Neural cell (in vitro differentiated cells): ENCODE data around the gene POLQ. TPM values are rescaled to one million over a fixed set of nuclear protein-coding genes. Genes with fewer than 3 reads are reported as not detected.
A peak's percentile ranks its signal among the peaks of the same experiment; 100 is the strongest.

Experiments
- H2AFZ ChIP-seq: fragments of 200-600, 300-800 bp; sonication (generic), shearing (Covaris generic); 2 replicates; pipeline ENCODE4 v1.6.0; 2014; ENCODE audit warnings: low read depth, mild to moderate bottlenecking, antibody characterized with exemption, low read length, moderate library complexity
- H3F3A ChIP-seq: fragments of 200-600 bp; shearing (Covaris generic); 2 replicates; pipeline ENCODE4 v1.6.1; 2016; ENCODE audit warnings: mild to moderate bottlenecking, moderate library complexity, mixed read lengths, antibody characterized with exemption, low read length; ENCODE audit not compliant: insufficient read depth, poor library complexity, severe bottlenecking
- H3K27ac ChIP-seq: fragments of 200-600, 300-800 bp; sonication (generic), shearing (Covaris generic); 2 replicates; pipeline ENCODE4 v1.5.1; 2014; ENCODE audit warnings: mild to moderate bottlenecking, low read length, moderate library complexity
- H3K27me3 ChIP-seq: fragments of 300-800, 200-600 bp; sonication (generic), shearing (Covaris generic); 2 replicates; pipeline ENCODE4 v1.6.0; 2014; ENCODE audit warnings: mild to moderate bottlenecking, low read depth, low read length, moderate library complexity; ENCODE audit not compliant: insufficient read depth
- H3K36me3 ChIP-seq: fragments of 300-800, 200-600 bp; sonication (generic), shearing (Covaris generic); 2 replicates; pipeline ENCODE4 v1.5.1; 2014; ENCODE audit warnings: mild to moderate bottlenecking, antibody characterized with exemption, low read length, moderate library complexity; ENCODE audit not compliant: insufficient read depth
- H3K4me2 ChIP-seq: fragments of 300-800, 200-600 bp; sonication (generic), shearing (Covaris generic); 2 replicates; pipeline ENCODE4 v1.6.0; 2014; ENCODE audit warnings: mild to moderate bottlenecking, low read length
- H3K4me3 ChIP-seq: fragments of 300-800, 200-600 bp; sonication (generic), shearing (Covaris generic); 2 replicates; pipeline ENCODE4 v1.5.1; 2014; ENCODE audit warnings: mild to moderate bottlenecking, low read length, moderate library complexity
- H3K79me2 ChIP-seq: fragments of 200-600 bp; shearing (Covaris generic); replicated peaks from 2 replicates; pipeline ENCODE4 v1.6.0; 2014; ENCODE audit warnings: mild to moderate bottlenecking, low read length, moderate library complexity; ENCODE audit not compliant: insufficient read depth
- H3K9ac ChIP-seq: fragments of 300-800, 200-600 bp; sonication (generic), shearing (Covaris generic); 2 replicates; pipeline ENCODE4 v1.6.1; 2016; ENCODE audit warnings: mild to moderate bottlenecking, low read length, mixed read lengths
- H3K9me2 ChIP-seq: fragments of 200-600 bp; shearing (Covaris generic); 2 replicates; pipeline ENCODE4 v1.6.1; 2016; ENCODE audit warnings: mild to moderate bottlenecking, low read length, mixed read lengths; ENCODE audit not compliant: insufficient read depth
- H3K9me3 ChIP-seq: fragments of 200-600, 300-800 bp; sonication (generic), shearing (Covaris generic); 2 replicates; pipeline ENCODE4 v1.6.1; 2016; ENCODE audit warnings: mild to moderate bottlenecking, mixed run types, low read length, moderate library complexity, mixed read lengths
- H4K20me1 ChIP-seq: fragments of 200-600 bp; shearing (Covaris generic); 2 replicates; pipeline ENCODE4 v1.6.1; 2016; ENCODE audit warnings: mild to moderate bottlenecking, mixed run types; ENCODE audit not compliant: insufficient read depth
- EP300 ChIP-seq: fragments of 450-650 bp; conservative IDR thresholded peaks from 2 replicates; pipeline ENCODE4 v1.6.1; 2014; ENCODE audit warnings: antibody characterized with exemption, mild to moderate bottlenecking, moderate library complexity; ENCODE audit not compliant: poor library complexity, severe bottlenecking
- EZH2 ChIP-seq: fragments of 200-600, 300-800 bp; shearing (Covaris generic), sonication (generic); IDR thresholded peaks from 2 replicates; pipeline ENCODE4 v1.6.1; 2014; ENCODE audit warnings: antibody characterized with exemption, low read length, borderline replicate concordance, mild to moderate bottlenecking; ENCODE audit not compliant: insufficient read depth, poor library complexity, severe bottlenecking
- MXI1 ChIP-seq: fragments of 450-650 bp; conservative IDR thresholded peaks from 2 replicates; pipeline ENCODE4 v1.6.1; 2014; ENCODE audit warnings: antibody characterized with exemption, mild to moderate bottlenecking; ENCODE audit not compliant: poor library complexity, severe bottlenecking
- POLR2AphosphoS5 ChIP-seq: IDR thresholded peaks from 2 replicates; pipeline ENCODE4 v1.6.1; 2012
- RAD21 ChIP-seq: fragments of 450-650 bp; conservative IDR thresholded peaks from 2 replicates; pipeline ENCODE4 v1.6.1; 2014; ENCODE audit warnings: antibody characterized with exemption, mild to moderate bottlenecking, moderate library complexity
- SMC3 ChIP-seq: fragments of 450-650 bp; conservative IDR thresholded peaks from 2 replicates; pipeline ENCODE4 v1.6.1; 2014; ENCODE audit warnings: antibody characterized with exemption, mild to moderate bottlenecking, moderate library complexity; ENCODE audit not compliant: poor library complexity
- TAF1 ChIP-seq: IDR thresholded peaks from 2 replicates; pipeline ENCODE4 v1.6.1; 2012; ENCODE audit warnings: low read depth
- polyA plus RNA-seq: library from polyadenylated mRNA; depleted of rRNA; stranded (reverse); fragments of >200 nt; gene quantifications from 2 replicates; pipeline ENCODE4 v1.2.3, GENCODE V29; 2014
- TF ChIP-seq, protein P1 (sequence below): IDR thresholded peaks from 2 replicates; pipeline ENCODE4 v1.6.1; 2012; ENCODE audit warnings: borderline replicate concordance
- TF ChIP-seq, protein P2 (sequence below): fragments of 450-650 bp; IDR thresholded peaks from 2 replicates; pipeline ENCODE4 v1.5.1; 2014; ENCODE audit warnings: antibody characterized with exemption, mild to moderate bottlenecking, moderate library complexity; ENCODE audit not compliant: poor library complexity, severe bottlenecking

The POLQ gene
- polyA plus RNA-seq, 1 donor from 2014 or later = 0.10 TPM

DNA sequence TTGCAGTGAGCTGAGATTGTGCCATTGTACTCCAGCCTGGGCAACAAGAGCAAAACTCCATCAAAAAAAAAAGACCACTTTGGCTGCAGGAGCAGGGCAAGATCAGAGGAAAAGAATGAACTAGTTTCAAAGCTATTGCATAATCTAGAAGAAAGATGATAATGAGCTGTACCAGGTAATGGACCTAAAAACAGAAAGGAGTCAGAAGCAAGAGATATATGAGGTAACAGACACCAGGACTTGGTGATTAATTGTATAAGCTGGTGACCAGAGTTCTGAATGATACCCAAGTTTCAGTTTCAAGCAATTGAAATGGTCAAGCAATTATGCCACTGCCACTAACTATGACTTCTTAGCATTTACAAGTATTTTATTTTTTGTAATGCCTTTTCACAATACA, 2.9 kb downstream of the POLQ start:
- H3K9me2 ChIP-seq = no peaks in the 10 kb centered on the region
- no peak overlapping the region for H3K4me3 ChIP-seq
- no peaks in the 10 kb centered on the region for H3K9me3 ChIP-seq
- no peak overlapping the region for H3K4me2 ChIP-seq
- no peak overlapping the region for H2AFZ ChIP-seq
- peaks cover 4% of the 10 kb centered on the region for H3K79me2 ChIP-seq
- no peaks in the 10 kb centered on the region for H4K20me1 ChIP-seq
- TF ChIP-seq MXI1 (no peak), EP300 (no peak), RAD21 (no peak), SMC3 (no peak), POLR2AphosphoS5 (no peak), TAF1 (no peak), EZH2 (no peak)
- TF ChIP-seq, protein P1, sequence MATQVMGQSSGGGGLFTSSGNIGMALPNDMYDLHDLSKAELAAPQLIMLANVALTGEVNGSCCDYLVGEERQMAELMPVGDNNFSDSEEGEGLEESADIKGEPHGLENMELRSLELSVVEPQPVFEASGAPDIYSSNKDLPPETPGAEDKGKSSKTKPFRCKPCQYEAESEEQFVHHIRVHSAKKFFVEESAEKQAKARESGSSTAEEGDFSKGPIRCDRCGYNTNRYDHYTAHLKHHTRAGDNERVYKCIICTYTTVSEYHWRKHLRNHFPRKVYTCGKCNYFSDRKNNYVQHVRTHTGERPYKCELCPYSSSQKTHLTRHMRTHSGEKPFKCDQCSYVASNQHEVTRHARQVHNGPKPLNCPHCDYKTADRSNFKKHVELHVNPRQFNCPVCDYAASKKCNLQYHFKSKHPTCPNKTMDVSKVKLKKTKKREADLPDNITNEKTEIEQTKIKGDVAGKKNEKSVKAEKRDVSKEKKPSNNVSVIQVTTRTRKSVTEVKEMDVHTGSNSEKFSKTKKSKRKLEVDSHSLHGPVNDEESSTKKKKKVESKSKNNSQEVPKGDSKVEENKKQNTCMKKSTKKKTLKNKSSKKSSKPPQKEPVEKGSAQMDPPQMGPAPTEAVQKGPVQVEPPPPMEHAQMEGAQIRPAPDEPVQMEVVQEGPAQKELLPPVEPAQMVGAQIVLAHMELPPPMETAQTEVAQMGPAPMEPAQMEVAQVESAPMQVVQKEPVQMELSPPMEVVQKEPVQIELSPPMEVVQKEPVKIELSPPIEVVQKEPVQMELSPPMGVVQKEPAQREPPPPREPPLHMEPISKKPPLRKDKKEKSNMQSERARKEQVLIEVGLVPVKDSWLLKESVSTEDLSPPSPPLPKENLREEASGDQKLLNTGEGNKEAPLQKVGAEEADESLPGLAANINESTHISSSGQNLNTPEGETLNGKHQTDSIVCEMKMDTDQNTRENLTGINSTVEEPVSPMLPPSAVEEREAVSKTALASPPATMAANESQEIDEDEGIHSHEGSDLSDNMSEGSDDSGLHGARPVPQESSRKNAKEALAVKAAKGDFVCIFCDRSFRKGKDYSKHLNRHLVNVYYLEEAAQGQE = no peak
- TF ChIP-seq, protein P2, sequence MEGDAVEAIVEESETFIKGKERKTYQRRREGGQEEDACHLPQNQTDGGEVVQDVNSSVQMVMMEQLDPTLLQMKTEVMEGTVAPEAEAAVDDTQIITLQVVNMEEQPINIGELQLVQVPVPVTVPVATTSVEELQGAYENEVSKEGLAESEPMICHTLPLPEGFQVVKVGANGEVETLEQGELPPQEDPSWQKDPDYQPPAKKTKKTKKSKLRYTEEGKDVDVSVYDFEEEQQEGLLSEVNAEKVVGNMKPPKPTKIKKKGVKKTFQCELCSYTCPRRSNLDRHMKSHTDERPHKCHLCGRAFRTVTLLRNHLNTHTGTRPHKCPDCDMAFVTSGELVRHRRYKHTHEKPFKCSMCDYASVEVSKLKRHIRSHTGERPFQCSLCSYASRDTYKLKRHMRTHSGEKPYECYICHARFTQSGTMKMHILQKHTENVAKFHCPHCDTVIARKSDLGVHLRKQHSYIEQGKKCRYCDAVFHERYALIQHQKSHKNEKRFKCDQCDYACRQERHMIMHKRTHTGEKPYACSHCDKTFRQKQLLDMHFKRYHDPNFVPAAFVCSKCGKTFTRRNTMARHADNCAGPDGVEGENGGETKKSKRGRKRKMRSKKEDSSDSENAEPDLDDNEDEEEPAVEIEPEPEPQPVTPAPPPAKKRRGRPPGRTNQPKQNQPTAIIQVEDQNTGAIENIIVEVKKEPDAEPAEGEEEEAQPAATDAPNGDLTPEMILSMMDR = no peak
- H3K27me3 ChIP-seq = no peaks in the 10 kb centered on the region
- no peak overlapping the region for H3K27ac ChIP-seq
- H3K36me3 ChIP-seq = no peaks in the 10 kb centered on the region
- no peak overlapping the region for H3K9ac ChIP-seq
- no peaks in the 10 kb centered on the region for H3F3A ChIP-seq

DNA sequence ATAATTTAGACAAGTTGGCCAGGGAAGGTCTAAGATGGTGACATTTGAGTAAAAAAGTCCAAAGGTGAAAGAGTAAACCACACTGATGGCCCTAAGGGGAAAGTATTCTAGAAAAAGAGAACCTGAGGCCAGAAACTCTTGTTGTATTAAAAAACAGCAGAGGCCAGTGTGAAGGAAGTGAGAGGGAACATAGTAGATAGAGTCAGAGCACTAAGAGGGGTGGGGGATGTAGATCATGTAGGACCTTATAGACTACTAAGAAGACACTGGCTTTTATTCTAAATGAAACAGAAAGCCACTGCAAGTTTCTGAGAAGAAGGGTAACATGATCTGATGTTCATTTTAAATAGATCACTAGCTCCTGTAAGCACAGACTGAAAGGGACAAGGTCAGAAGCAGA, 14.5 kb downstream of the POLQ start:
- no peaks in the 10 kb centered on the region for H3K9me2 ChIP-seq
- no peak overlapping the region for H3K27ac ChIP-seq
- H3K9ac ChIP-seq = no peak overlapping the region
- no peak overlapping the region for H3K4me3 ChIP-seq
- no peak for TF ChIP-seq EZH2
- no peaks in the 10 kb centered on the region for H3K79me2 ChIP-seq
- no peak overlapping the region for H3K4me2 ChIP-seq
- no peak overlapping the region for H2AFZ ChIP-seq
- H4K20me1 ChIP-seq = no peaks in the 10 kb centered on the region
- H3K9me3 ChIP-seq = no peaks in the 10 kb centered on the region
- no peaks in the 10 kb centered on the region for H3K27me3 ChIP-seq
- H3F3A ChIP-seq = no peaks in the 10 kb centered on the region
- no peaks in the 10 kb centered on the region for H3K36me3 ChIP-seq

DNA sequence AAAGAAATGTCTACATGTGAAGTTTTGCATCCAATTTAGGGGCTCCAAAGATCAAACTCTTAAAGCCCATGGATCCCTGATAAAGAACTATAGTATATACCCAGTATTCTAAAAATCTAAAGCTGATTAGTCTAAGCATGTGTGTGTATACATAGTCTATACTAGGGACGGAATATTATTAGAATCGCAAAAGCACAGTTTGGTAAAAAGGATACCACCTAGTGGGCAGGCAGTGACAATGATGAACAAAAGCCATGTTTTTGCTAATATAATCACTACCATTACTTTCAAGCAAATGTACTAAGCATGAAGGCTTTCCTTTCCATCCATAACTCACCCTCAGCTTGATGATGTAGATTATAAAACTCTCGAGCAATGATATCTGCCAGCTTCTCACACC, 16.5 kb downstream of the POLQ start:
- Histone ChIP-seq H3K9me2 (no peaks in the 10 kb centered on the region), H3K4me2 (no peak overlapping the region), H2AFZ (no peak overlapping the region), H4K20me1 (no peaks in the 10 kb centered on the region), H3K79me2 (no peaks in the 10 kb centered on the region), H3K9me3 (no peaks in the 10 kb centered on the region), H3F3A (no peaks in the 10 kb centered on the region), H3K36me3 (no peaks in the 10 kb centered on the region), H3K27ac (no peak overlapping the region), H3K4me3 (no peak overlapping the region), H3K9ac (no peak overlapping the region), H3K27me3 (no peaks in the 10 kb centered on the region)
- TF ChIP-seq TAF1 (no peak), EZH2 (no peak), MXI1 (no peak), SMC3 (peak; percentile 70), RAD21 (peak; percentile 64), EP300 (no peak), POLR2AphosphoS5 (no peak)
- TF ChIP-seq, protein P1 = no peak
- TF ChIP-seq, protein P2 = peak; percentile 66
